Raji (cell line): Measurements from ENCODE around the gene ERMP1.

Experiments used
- POLR2A ChIP-seq: IDR thresholded peaks from 2 replicates; pipeline ENCODE4 v1.6.1; 2011; ENCODE audit warnings: low read depth, low read length, control low read depth; ENCODE audit not compliant: insufficient read depth

ERMP1 gene

GRCh38 chr9:5801739-5802113 is 31.2 kb downstream of the ERMP1 start:
- no peak for TF ChIP-seq POLR2A

DNA sequence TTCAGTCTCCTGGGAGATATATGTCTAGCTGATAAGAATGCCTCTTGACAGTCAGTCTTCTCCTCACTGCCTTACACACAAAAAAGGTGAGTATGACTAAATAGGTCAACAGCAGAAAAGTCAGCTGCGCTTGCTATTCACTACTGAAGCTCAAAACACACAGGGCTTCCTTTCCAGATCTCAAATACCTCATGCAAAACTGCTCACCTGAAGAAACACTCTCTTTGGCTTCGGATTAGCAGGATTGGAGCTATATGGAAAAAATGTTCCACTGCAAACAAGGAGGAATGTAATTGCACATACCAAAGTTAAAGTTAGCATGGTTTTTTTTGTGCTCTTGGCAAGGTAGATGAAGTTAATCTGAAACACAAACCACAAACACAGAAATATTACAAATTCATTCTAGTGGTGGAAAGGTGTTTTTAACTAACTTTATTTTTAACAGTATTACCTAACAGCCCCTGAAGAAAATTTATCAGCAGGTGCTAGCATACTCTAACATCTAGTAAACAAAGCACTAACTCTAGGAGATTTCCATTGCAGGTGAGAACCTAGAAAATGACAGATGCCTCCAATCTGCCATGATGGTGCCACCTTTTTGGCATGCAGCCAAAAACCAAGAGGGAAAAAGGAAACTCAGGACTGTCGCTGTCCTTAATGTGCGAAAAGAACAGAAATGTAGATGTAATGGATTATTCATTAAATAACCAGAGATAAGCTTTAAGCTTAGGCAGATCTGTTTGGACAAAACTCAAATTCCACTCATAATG is 31.8 kb downstream of the ERMP1 start:
- no peak for TF ChIP-seq POLR2A

GRCh38 chr9:5799314-5799713 is 33.6 kb downstream of the ERMP1 start:
- TF ChIP-seq POLR2A, result no peak

- TF ChIP-seq POLR2A, result no peak
Observed at GRCh38 chr9:5798581-5798980, 34.3 kb downstream of the ERMP1 start.

- no peak for TF ChIP-seq POLR2A
Observed at GRCh38 chr9:5796298-5796697, 36.6 kb downstream of the ERMP1 start.

GRCh38 chr9:5793812-5794211 is 39.1 kb downstream of the ERMP1 start:
- TF ChIP-seq POLR2A, result no peak

- no peak for TF ChIP-seq POLR2A
Observed at GRCh38 chr9:5791870-5792269, 41.0 kb downstream of the ERMP1 start.

DNA sequence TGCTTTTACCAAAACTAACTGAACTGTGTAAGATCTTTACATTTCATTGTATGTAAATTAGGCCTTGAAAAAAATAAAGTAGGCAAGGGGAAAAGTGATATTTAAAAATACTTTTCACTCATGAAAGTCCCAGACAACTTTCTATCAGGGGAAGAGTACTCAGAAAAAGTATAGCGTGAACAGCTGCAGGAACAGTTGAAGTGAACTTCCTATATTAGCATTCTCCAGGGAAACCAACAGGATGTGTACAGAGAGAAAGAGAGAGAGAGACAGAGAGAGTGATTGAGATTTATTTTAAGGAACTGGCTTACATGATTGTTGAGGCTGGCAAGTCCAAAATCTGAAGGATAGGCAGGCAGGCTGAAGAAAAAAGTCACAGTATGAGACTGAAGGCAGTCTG is 42.0 kb downstream of the ERMP1 start:
- TF ChIP-seq POLR2A, result no peak

DNA sequence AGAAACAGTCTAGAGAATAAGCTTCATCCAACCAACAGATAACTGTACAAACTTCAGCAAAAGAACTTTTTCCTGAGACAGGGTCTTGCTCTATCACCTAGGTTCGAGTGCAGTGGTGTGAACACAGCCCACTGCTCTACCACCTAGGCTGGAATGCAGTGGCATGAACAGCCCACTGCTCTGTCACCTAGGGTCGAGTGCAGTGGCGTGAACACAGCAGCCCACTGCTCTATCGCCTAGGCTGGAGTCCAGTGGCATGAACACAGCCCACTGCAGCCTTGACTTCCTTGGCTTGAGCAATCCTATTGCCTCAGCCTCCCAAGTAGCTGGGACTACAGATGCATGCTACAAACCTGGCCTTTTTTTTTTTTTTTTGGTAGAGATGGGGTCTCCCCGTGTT is 43.4 kb downstream of the ERMP1 start:
- no peak for TF ChIP-seq POLR2A

DNA sequence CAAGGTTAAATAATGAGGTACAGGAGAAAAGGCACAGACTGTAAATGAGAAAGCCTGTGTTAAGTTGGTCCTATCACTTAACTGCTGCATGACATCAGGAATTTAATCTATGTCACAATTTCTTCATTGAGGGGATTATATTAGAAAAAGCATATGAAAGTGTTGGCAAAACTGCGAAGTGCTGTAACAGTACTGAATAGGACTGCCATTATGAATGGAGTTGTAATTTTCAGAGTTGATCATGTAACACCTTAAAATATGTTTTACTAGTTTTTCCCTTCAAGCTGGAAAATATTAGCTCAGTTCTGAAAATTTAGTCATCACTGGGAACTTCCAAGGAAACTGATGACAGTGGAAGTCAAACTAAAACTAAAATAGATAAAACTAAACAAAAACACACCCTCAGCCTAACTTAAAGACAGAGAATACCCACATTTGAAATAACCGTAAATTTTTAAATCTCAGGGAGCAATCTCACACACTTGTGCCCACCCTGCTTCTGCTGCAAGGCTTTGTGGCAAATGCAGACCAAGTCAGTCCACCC is 45.1 kb downstream of the ERMP1 start:
- TF ChIP-seq POLR2A, result no peak

DNA sequence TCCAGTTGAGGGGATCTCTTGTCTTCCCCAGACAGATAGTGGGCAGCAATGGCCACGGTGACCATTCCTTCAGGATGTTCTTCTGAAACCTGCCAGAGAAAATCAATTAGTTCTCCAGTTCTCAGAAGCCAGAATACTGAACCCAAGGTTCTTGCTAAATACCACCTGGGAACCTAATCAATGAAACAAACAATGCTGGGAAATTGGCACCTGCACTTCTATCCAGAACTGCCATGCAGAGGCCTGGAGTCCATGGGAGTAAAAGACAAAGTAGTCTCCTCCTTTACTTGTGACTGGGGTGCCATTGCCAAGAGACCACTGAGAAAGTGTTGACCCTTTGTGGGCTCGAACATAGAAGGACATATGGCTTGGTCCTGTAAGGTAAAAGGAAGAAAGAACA is 45.7 kb downstream of the ERMP1 start:
- TF ChIP-seq POLR2A, result no peak

DNA sequence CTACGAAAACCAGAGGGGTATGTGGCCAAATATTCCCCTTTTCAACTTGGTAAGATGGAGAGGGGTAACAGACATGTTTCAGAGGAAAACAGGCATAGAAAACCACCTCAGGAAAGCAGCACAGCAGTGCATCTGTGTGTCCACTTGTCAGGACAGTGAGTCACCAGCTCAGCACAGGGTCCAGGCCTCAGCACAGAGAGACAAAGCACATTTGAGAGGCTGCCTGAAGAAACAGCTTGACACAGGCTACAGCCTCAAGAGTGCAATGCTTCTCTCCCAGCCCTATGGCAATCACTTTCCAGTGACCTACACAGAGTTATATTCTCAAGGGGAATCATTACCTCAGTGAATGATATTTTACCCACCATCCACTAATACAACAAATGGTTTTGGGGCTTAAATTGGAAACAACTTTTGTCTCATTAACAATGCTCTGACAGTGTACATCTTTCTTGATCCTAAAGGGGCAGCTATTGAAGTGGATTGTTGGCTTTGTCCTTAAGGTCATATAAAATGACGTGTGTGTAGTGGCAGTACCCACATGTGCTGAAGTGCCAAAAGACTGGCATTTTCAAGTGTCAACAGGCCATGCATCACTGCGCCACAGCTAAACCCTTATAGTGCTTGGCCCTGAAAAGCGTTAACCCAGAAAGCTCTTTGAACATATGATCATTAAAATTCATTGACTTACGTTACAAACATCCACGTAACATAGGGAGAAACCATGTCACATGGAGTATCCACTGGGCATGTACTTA is 46.4 kb downstream of the ERMP1 start:
- TF ChIP-seq POLR2A, result no peak

DNA sequence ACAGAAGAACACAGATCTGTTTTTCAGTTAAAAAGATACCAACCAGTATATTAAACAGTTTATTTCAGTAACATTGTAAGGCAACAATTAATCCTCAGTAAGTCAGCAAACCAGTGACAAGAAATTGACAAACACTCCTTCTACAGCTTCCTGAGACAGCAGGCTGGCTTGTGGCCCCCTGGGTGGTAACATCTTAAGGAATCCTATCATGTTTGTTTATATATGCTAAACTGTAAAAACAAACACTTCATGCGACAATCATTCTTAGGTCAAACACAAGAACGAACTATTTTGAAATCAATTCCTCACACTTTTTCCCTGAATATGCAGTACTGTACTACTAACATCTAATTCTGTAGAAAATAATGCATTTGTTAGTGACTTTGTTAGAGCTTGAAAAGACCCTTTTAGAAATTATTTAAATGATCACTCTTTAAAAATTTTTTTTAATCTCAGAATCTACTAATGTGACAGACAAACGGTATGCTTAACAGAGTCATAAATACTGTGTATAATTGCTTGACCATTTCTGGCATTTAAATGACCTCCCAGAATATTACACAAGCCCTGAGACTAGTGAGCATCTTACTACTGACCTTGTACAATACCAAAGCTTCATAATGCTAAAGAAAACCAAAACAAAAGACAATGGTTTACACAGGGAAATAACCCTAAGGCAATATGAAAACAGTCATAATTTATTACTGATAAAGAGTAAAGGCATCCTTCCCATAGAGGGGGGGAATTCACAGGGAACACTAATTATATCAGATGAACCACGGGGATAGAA is 48.2 kb downstream of the ERMP1 start:
- TF ChIP-seq POLR2A, result no peak

DNA sequence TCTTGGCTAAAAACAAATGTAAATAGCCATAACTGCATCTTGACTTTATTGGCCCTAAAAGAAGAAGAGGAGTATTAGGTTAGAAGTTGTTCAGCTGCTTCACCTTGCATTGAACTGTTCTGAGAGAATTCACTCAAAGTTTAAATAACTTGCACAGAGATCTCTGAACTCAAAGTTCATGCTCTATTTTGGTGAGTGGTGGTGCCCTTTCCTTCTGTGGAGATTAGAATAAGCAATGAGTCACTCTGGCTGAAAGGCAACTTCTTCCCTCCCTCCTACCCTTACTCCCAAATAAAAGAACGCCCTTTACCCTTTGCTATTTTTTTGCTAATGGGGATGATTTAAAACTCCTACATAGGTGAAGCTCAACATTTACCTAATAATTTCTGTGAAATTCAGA is 48.9 kb downstream of the ERMP1 start:
- no peak for TF ChIP-seq POLR2A

GRCh38 chr9:5778805-5779204 is 54.1 kb downstream of the ERMP1 start:
- TF ChIP-seq POLR2A, result no peak
